ENCODE measurements around the gene ARHGAP6. TPM values are rescaled to one million over a fixed set of nuclear protein-coding genes. Genes with fewer than 3 reads are reported as not detected.

ARHGAP6 gene
- total and polyA plus RNA-seq, 2 of the 4 experiments (the other 2 are of a cell fraction), result 1.4 to 1.8 TPM

- no TSS peak for BruUV-seq (replicated peaks)
- TF ChIP-seq BHLHE40 (IDR thresholded peaks at IDR 0.05; ENCODE audit: low read depth, low read length) (no peak), POLR2A (IDR thresholded peaks at IDR 0.05; ENCODE audit: low read depth, low read length) (no peak), FOS (IDR thresholded peaks at IDR 0.05; ENCODE audit: low read depth, low read length) (no peak)
- Histone ChIP-seq H2BK20ac (ENCODE audit: low read depth, low read length) (peak overlapping the region; percentile 81), H3K9ac (ENCODE audit: low read depth, low read length) (0 out of 2 replicates have a peak overlapping the region, but pooled peaks have one; percentile 39), H3K14ac (replicated peaks; ENCODE audit: low read depth, low read length) (peak overlapping the region; percentile 62; the same call in 1 of the 2 replicates), H2BK15ac (ENCODE audit: low read depth, low read length) (peak overlapping the region; percentile 50; the same call in 1 of the 3 replicates), H4K91ac (ENCODE audit: insufficient read depth, low read depth, low read length) (peak overlapping the region; percentile 70), H4K20me1 (ENCODE audit: insufficient read depth, low read length) (no peaks in the 10 kb centered on the region), H3K27me3 (ENCODE audit: control insufficient read depth, insufficient read depth, low read length) (no peaks in the 10 kb centered on the region), H4K5ac (ENCODE audit: low read depth, low read length) (peak overlapping the region; percentile 86), H3K4me3 (ENCODE audit: insufficient read depth, low read depth, low read length) (no peak overlapping the region), H3K4me2 (ENCODE audit: low read depth, low read length) (peak overlapping the region; percentile 5; the same call in 1 of the 2 replicates), H3K4ac (ENCODE audit: low read depth, low read length) (peak overlapping the region; percentile 85), H3K18ac (ENCODE audit: low read depth, low read length) (peak overlapping the region; percentile 89), H3K36me3 (ENCODE audit: control insufficient read depth, insufficient read depth, low read length) (no peaks in the 10 kb centered on the region), H2BK5ac (ENCODE audit: low read depth, low read length, poor library complexity, severe bottlenecking) (peak overlapping the region; percentile 95), H3K4me1 (ENCODE audit: control insufficient read depth, insufficient read depth, low read length) (peaks cover 2% of the 10 kb centered on the region; the same call in 1 of the 2 replicates), H3K23ac (ENCODE audit: low read depth, low read length) (peak overlapping the region; percentile 76; the same call in 1 of the 2 replicates), H3K9me1 (ENCODE audit: insufficient read depth, low read length) (0 out of 2 replicates have a peak, but pooled peaks cover 5% of the 10 kb centered on the region), H3K27ac (ENCODE audit: insufficient read depth, low read length) (peak overlapping the region; percentile 94), H4K8ac (ENCODE audit: low read depth in 2 of 2, low read length in 2 of 2) (peak overlapping the region; percentile 78 to 82; a peak in 3 of 4 replicates), H3K56ac (ENCODE audit: extremely low read depth, insufficient read depth, low read length) (peak overlapping the region; percentile 51; the same call in 1 of the 2 replicates), H2BK120ac (ENCODE audit: low read depth, low read length) (peak overlapping the region; percentile 88), H2AK9ac (replicated peaks; ENCODE audit: low read depth, low read length, poor library complexity) (no peak overlapping the region), H2AK5ac (ENCODE audit: low read depth, low read length) (no peak overlapping the region), H2AFZ (replicated peaks; ENCODE audit: low read length, poor library complexity) (peak overlapping the region; percentile 59), H3K79me1 (ENCODE audit: low read depth in 1 of 2, low read length in 2 of 2) (no peaks in the 10 kb centered on the region), H3K9me3 (ENCODE audit: control insufficient read depth, insufficient read depth, low read length) (no peaks in the 10 kb centered on the region; the same call in 1 of the 2 replicates)
- WGBS, 2 experiments (ENCODE audit: extremely low coverage in 2 of 2, insufficient read length in 1 of 2), result no CpG with 5 or more reads among the region's 1 CpG
- in situ Hi-C loops (cut with MboI; ENCODE audit: low sequenced_read_pairs), result no loop called here
- peak; percentile 81 for ATAC-seq (ENCODE audit: low read depth)
- POLR2A ChIA-PET (ENCODE audit: unreplicated experiment), result no interaction called here
- peak; percentile 86 for DNase-seq
- CTCF ChIA-PET, result interaction anchor here (0.9 kb wide), 2 partner anchors 89 to 90 kb away, joined by 3 read pairs; no protein-coding TSS in a partner anchor
- intact Hi-C loops (cut with micrococcal nuclease), result no loop called here
- dilution Hi-C loops (cut with HindIII; ENCODE audit: low sequenced_read_pairs, unreplicated experiment), result no loop called here
These were observed 195.3 kb downstream of the ARHGAP6 start for GRCh38 chrX:11470250-11470974.
